ENCODE measurements around the gene MGMT. TPM values are rescaled to one million over a fixed set of nuclear protein-coding genes. Genes with fewer than 3 reads are reported as not detected.

Gene MGMT
- total and polyA plus RNA-seq, 2 donors from 2014 or later, result 25.9 to 70.0 TPM

- DNase-seq, result no peak
- Histone ChIP-seq H3K4me3 (ENCODE audit: low read length in 3 of 3) (no peak overlapping the region), H3K27ac (ENCODE audit: low read depth in 2 of 2, low read length in 2 of 2) (no peak overlapping the region), H3K9ac (ENCODE audit: low read length in 3 of 3) (no peak overlapping the region), H3K9me3 (ENCODE audit: control insufficient read depth in 2 of 3, insufficient read depth in 1 of 3, low read length in 3 of 3) (peaks cover 0 to 5% (median 0%) of the 10 kb centered on the region in 3 donors), H3K4me1 (ENCODE audit: control insufficient read depth in 2 of 3, insufficient read depth in 2 of 3, low read depth in 1 of 3, low read length in 3 of 3) (peaks cover 0 to 2% (median 0%) of the 10 kb centered on the region in 3 donors), H3K27me3 (ENCODE audit: control insufficient read depth, insufficient read depth, low read length) (no peaks in the 10 kb centered on the region), H3K36me3 (ENCODE audit: control insufficient read depth in 2 of 3, insufficient read depth in 3 of 3, low read length in 3 of 3) (no peaks in the 10 kb centered on the region)
- FAIRE-seq, result no peak
- intact Hi-C loops (cut with DNase I), result no loop called here
- no peak for TF ChIP-seq CTCF (IDR thresholded peaks at IDR 0.05; ENCODE audit: borderline replicate concordance, extremely low read depth, insufficient read depth)
Measured at GRCh38 chr10:129449893-129450292, 17.1 kb upstream of the MGMT start.

GRCh38 chr10:129450391-129450790 lies 16.6 kb upstream of the MGMT start:
- H3K4me1 ChIP-seq (ENCODE audit: control insufficient read depth in 2 of 3, insufficient read depth in 2 of 3, low read depth in 1 of 3, low read length in 3 of 3), result peaks cover 0 to 2% (median 0%) of the 10 kb centered on the region in 3 donors
- FAIRE-seq (no peak), DNase-seq (no peak)
- no peaks in the 10 kb centered on the region for H3K27me3 ChIP-seq (ENCODE audit: control insufficient read depth, insufficient read depth, low read length)
- no peak overlapping the region for H3K9ac ChIP-seq (ENCODE audit: low read length in 3 of 3)
- peaks cover 0 to 5% (median 0%) of the 10 kb centered on the region in 3 donors for H3K9me3 ChIP-seq (ENCODE audit: control insufficient read depth in 2 of 3, insufficient read depth in 1 of 3, low read length in 3 of 3)
- intact Hi-C loops (cut with DNase I), result no loop called here
- H3K27ac ChIP-seq (ENCODE audit: low read depth in 2 of 2, low read length in 2 of 2), result no peak overlapping the region
- no peaks in the 10 kb centered on the region for H3K36me3 ChIP-seq (ENCODE audit: control insufficient read depth in 2 of 3, insufficient read depth in 3 of 3, low read length in 3 of 3)
- no peak for TF ChIP-seq CTCF (IDR thresholded peaks at IDR 0.05; ENCODE audit: borderline replicate concordance, extremely low read depth, insufficient read depth)
- H3K4me3 ChIP-seq (ENCODE audit: low read length in 3 of 3), result no peak overlapping the region

DNA sequence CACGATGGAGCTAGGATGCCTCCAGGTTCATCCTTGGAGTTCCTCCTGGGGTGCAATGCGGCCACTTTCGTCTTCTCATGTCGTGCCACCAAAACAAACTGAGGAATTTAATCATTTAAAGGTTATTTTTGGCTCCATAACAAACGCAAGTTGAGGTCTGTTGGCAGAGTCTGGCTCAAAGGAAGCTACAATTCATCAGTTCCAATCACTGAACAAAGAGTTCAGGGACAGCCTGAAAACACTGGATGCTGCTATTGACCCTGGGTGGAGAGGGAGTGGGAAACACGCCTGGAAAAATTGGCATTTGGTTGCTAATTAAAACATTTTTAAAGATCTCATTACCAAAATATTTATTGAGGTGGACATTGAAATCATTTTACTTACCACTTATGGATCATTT lies 11.4 kb upstream of the MGMT start:
- no peak for DNase-seq
- TF ChIP-seq CTCF (IDR thresholded peaks at IDR 0.05; ENCODE audit: borderline replicate concordance, extremely low read depth, insufficient read depth), result no peak
- Histone ChIP-seq H3K36me3 (ENCODE audit: control insufficient read depth in 2 of 3, insufficient read depth in 3 of 3, low read length in 3 of 3) (no peaks in the 10 kb centered on the region), H3K4me1 (ENCODE audit: control insufficient read depth in 2 of 3, insufficient read depth in 2 of 3, low read depth in 1 of 3, low read length in 3 of 3) (peaks cover 0 to 2% (median 0%) of the 10 kb centered on the region in 3 donors), H3K27ac (ENCODE audit: low read depth in 2 of 2, low read length in 2 of 2) (no peak overlapping the region), H3K4me3 (ENCODE audit: low read length in 3 of 3) (no peak overlapping the region), H3K27me3 (ENCODE audit: control insufficient read depth, insufficient read depth, low read length) (no peaks in the 10 kb centered on the region), H3K9ac (ENCODE audit: low read length in 3 of 3) (no peak overlapping the region), H3K9me3 (ENCODE audit: control insufficient read depth in 2 of 3, insufficient read depth in 1 of 3, low read length in 3 of 3) (peaks cover 0 to 5% (median 0%) of the 10 kb centered on the region in 3 donors)
- no peak for FAIRE-seq
- intact Hi-C loops (cut with DNase I), result no loop called here
